K562 (cell line): ENCODE measurements around the gene COL23A1. TPM values are rescaled to one million over a fixed set of nuclear protein-coding genes. Genes with fewer than 3 reads are reported as not detected.

Source experiments
- ATAC-seq: fragments of 200-7000 bp; cut with Tn5 transposase; 3 replicates; pipeline ENCODE4 v1.9.1; 2020; ENCODE audit warnings: moderate library complexity
- BruUV-seq: library from RNA; stranded (reverse); fragments of 400-500 nt; replicated peaks from 2 replicates; lab custom pipeline; 2021; lab: Mats Ljungman, UMichigan
- CTCF ChIA-PET: fragments of 300-600 bp; formaldehyde crosslinking; extraction: SDS; loops from one replicate; lab custom pipeline; 2021; ENCODE audit warnings: low intra/inter-chr PET ratio; lab: Yijun Ruan, JAX
- POLR2A ChIA-PET: fragments of 300-600, 350-650 bp; sonication (Branson Sonifier 250); formaldehyde crosslinking; extraction: SDS; loops from one replicate; lab custom pipeline; 2021; ENCODE audit warnings: antibody characterized with exemption, inconsistent platforms; lab: Yijun Ruan, JAX
- DNase-seq, 4 experiments: peaks; one replicate each; pipeline versions ENCODE4 v3.0.0 to v3.0.0-alpha.2; 2011 to 2018; ENCODE audit warnings: low spot score in 3 of 4, mixed read lengths in 3 of 4; ENCODE audit errors: extremely low read depth in 1 of 4
- FAIRE-seq: peaks from 2 replicates; lab custom pipeline; 2011; peaks lifted over from hg19 to GRCh38; lab: Jason Lieb, UNC
- H2AFZ ChIP-seq: 2 replicates; pipeline ENCODE4 v1.6.0; 2011; ENCODE audit warnings: low read depth, low read length, control low read depth, inconsistent platforms
- H3K27ac ChIP-seq: fragments of 200-600 bp; 3 replicates; pipeline ENCODE4 v1.8.0; 2011; ENCODE audit warnings: low read depth, mild to moderate bottlenecking, control low read depth, inconsistent platforms, low read length, moderate library complexity, mixed read lengths; ENCODE audit errors: extremely low read depth
- H3K27me3 ChIP-seq, 2 experiments: fragments of 300-600 bp in 1 of 2; 2 replicates in 1 of 2; 3 replicates in 1 of 2; pipeline versions ENCODE4 v1.6.0 to v1.8.0; 2011; ENCODE audit warnings: inconsistent platforms in 2 of 2, low read length in 2 of 2, mild to moderate bottlenecking in 1 of 2, mixed read lengths in 1 of 2, moderate library complexity in 1 of 2; ENCODE audit not compliant: control insufficient read depth in 2 of 2, insufficient read depth in 2 of 2
- H3K36me3 ChIP-seq: fragments of 300-600 bp; 3 replicates; pipeline ENCODE4 v1.8.0; 2011; ENCODE audit warnings: mild to moderate bottlenecking, low read length, inconsistent platforms; ENCODE audit not compliant: control insufficient read depth, insufficient read depth
- H3K4me1 ChIP-seq, 2 experiments: fragments of 200-600 bp in 1 of 2; replicated peaks in 1 of 2; 2 replicates in 1 of 2; 3 replicates in 1 of 2; pipeline versions ENCODE4 v1.5.1 to v1.8.0; 2011; ENCODE audit warnings: inconsistent platforms in 2 of 2, low read length in 2 of 2, mild to moderate bottlenecking in 1 of 2, mixed read lengths in 1 of 2, moderate library complexity in 1 of 2; ENCODE audit not compliant: control insufficient read depth in 2 of 2, insufficient read depth in 2 of 2
- H3K4me2 ChIP-seq: 2 replicates; pipeline ENCODE4 v1.6.1; 2011; ENCODE audit warnings: low read length, control low read depth, inconsistent platforms, mixed read lengths; ENCODE audit not compliant: insufficient read depth
- H3K4me3 ChIP-seq: fragments of 200-600 bp; sonication (generic), shearing (Covaris generic); 2 replicates; pipeline ENCODE4 v1.5.1; 2016; ENCODE audit warnings: control low read depth, inconsistent platforms
- H3K79me2 ChIP-seq: fragments of 200-600 bp; 3 replicates; pipeline ENCODE4 v1.8.0; 2011; ENCODE audit warnings: low read length, inconsistent platforms; ENCODE audit not compliant: control insufficient read depth, insufficient read depth
- H3K9ac ChIP-seq, 2 experiments: 2 replicates each; pipeline versions ENCODE4 v1.6.0 to v1.6.1; 2011; ENCODE audit warnings: low read depth in 2 of 2, low read length in 2 of 2, control low read depth in 1 of 2, inconsistent platforms in 1 of 2, mild to moderate bottlenecking in 1 of 2, mixed read lengths in 1 of 2; ENCODE audit not compliant: insufficient read depth in 1 of 2
- H3K9me1 ChIP-seq: one replicate; pipeline ENCODE4 v1.6.0; 2011; ENCODE audit warnings: inconsistent platforms, mild to moderate bottlenecking, low read length, moderate library complexity; ENCODE audit not compliant: control insufficient read depth, insufficient read depth
- H3K9me3 ChIP-seq: replicated peaks from 2 replicates; pipeline ENCODE4 v1.5.1; 2011; ENCODE audit warnings: low read depth, low read length, inconsistent platforms; ENCODE audit not compliant: control insufficient read depth, insufficient read depth
- H4K20me1 ChIP-seq: replicated peaks from 2 replicates; pipeline ENCODE4 v1.6.1; 2011; ENCODE audit warnings: low read length, inconsistent platforms, mixed read lengths; ENCODE audit not compliant: control insufficient read depth, insufficient read depth
- CEBPB ChIP-seq: fragments of 450-650 bp; IDR thresholded peaks from 2 replicates; pipeline ENCODE4 v1.6.1; 2016; ENCODE audit warnings: missing genetic modification characterization, missing compliant biosample characterization
- GTF2A2 ChIP-seq: IDR thresholded peaks from 2 replicates; pipeline ENCODE4 v1.6.1; 2016; ENCODE audit warnings: mild to moderate bottlenecking, missing genetic modification characterization, missing compliant biosample characterization
- HNRNPUL1 ChIP-seq: fragments of 200-400 bp; formaldehyde crosslinking; IDR thresholded peaks from 2 replicates; pipeline ENCODE4 v1.6.1; 2017; ENCODE audit warnings: low read length
- IRF2 ChIP-seq: sonication (generic); formaldehyde crosslinking; IDR thresholded peaks from 2 replicates; pipeline ENCODE4 v1.8.1; 2022; ENCODE audit warnings: mild to moderate bottlenecking, missing genetic modification reagents
- MYBL2 ChIP-seq, 2 experiments: fragments of 450-650 bp in 1 of 2; sonication (generic) in 1 of 2; formaldehyde crosslinking in 1 of 2; IDR thresholded peaks; 2 replicates each; pipeline versions ENCODE4 v1.6.1 to v1.8.1; 2017 to 2022; ENCODE audit warnings: borderline replicate concordance in 1 of 2, inconsistent platforms in 1 of 2, low read depth in 1 of 2, mild to moderate bottlenecking in 1 of 2, missing genetic modification reagents in 1 of 2, moderate library complexity in 1 of 2
- NKRF ChIP-seq: fragments of 450-650 bp; IDR thresholded peaks from 2 replicates; pipeline ENCODE4 v1.6.1; 2016; ENCODE audit warnings: borderline replicate concordance
- OTX1 ChIP-seq: fragments of 450-650 bp; formaldehyde crosslinking; IDR thresholded peaks from 2 replicates; pipeline ENCODE4 v1.4.0; 2022; ENCODE audit warnings: mild to moderate bottlenecking
- RBM17 ChIP-seq: fragments of 200-400 bp; formaldehyde crosslinking; IDR thresholded peaks from 2 replicates; pipeline ENCODE4 v1.6.1; 2017; ENCODE audit warnings: low read depth, mild to moderate bottlenecking, low read length, borderline replicate concordance
- SLC30A9 ChIP-seq: fragments of 250-450 bp; sonication (Bioruptor Pico); IDR thresholded peaks from 2 replicates; pipeline ENCODE4 v1.8.0; 2022; ENCODE audit warnings: mild to moderate bottlenecking, moderate library complexity
- in situ Hi-C: fragments of 300-500 bp; cut with MboI; formaldehyde crosslinking; loops from 4 replicates; pipeline ENCODE4 v1.15.0; 2018; ENCODE audit warnings: inconsistent platforms, mixed read lengths
- intact Hi-C: fragments of 100-400 bp; cut with micrococcal nuclease; formaldehyde crosslinking; loops from 2 replicates; pipeline ENCODE4 v1.14.2; 2022
- polyA plus RNA-seq, 8 experiments: library from polyadenylated mRNA; depleted of rRNA in 4 of 8; stranded (reverse) in 5 of 8; unstranded in 3 of 8; fragments of >200 nt; fragmentation: Nextera tagmentation in 2 of 8; fragmentation: Illumina TruSeq in 1 of 8; extraction: Ambion mirVana in 2 of 8; extraction: Trizol in 1 of 8; gene quantifications; 2 replicates each; pipeline versions ENCODE4 v1.2.1 to v1.2.3, GENCODE V29; 2011 to 2014; ENCODE audit warnings: inconsistent platforms in 1 of 8, missing spikeins in 1 of 8
- total RNA-seq, 7 experiments: library from RNA; depleted of rRNA in 6 of 7; stranded (reverse); fragments of >200 nt in 6 of 7; fragmentation: Illumina TruSeq in 2 of 7; extraction: Trizol in 2 of 7; gene quantifications; 2 replicates each; pipeline versions ENCODE4 v1.2.1 to v1.2.3, GENCODE V29; 2011 to 2021; ENCODE audit warnings: low replicate concordance in 1 of 7
- TF ChIP-seq, protein P1 (sequence below): fragments of 450-650 bp; IDR thresholded peaks from 2 replicates; pipeline ENCODE4 v1.6.1; 2016; ENCODE audit warnings: low read depth, mild to moderate bottlenecking, moderate library complexity
- TF ChIP-seq, protein P2 (sequence below): fragments of 250-450 bp; sonication (Bioruptor Pico); IDR thresholded peaks from 2 replicates; pipeline ENCODE4 v1.5.0; 2021
- TF ChIP-seq, protein P3 (sequence below), 2 experiments: fragments of 450-650 bp; conservative IDR thresholded peaks; 2 replicates each; pipeline ENCODE4 v1.6.1; 2017; ENCODE audit warnings: mild to moderate bottlenecking in 2 of 2, moderate library complexity in 2 of 2
- TF ChIP-seq, protein P4 (sequence below): fragments of 450-650 bp; IDR thresholded peaks from 2 replicates; pipeline ENCODE4 v1.6.1; 2016; ENCODE audit warnings: antibody characterized with exemption

Gene COL23A1
- total and polyA plus RNA-seq, 9 of the 15 experiments (the other 6 are each of a cell fraction or from before 2014, with no cell fraction given) = 0.09 TPM; not detected in 8

GRCh38 chr5:178595150-178595549, 5.0 kb upstream of the COL23A1 start:
- intact Hi-C loops = no loop called here
- BruUV-seq = no TSS peak
- no peak for TF ChIP-seq MYBL2 (IDR thresholded peaks at IDR 0.05; ENCODE audit: low read depth)
- TF ChIP-seq MYBL2 (CRISPR knock-in tag; IDR thresholded peaks at IDR 0.05; ENCODE audit: borderline replicate concordance) = no peak
- TF ChIP-seq HNRNPUL1 = no peak
- TF ChIP-seq SLC30A9 (CRISPR knock-in tag) = no peak
- TF ChIP-seq, protein P1, sequence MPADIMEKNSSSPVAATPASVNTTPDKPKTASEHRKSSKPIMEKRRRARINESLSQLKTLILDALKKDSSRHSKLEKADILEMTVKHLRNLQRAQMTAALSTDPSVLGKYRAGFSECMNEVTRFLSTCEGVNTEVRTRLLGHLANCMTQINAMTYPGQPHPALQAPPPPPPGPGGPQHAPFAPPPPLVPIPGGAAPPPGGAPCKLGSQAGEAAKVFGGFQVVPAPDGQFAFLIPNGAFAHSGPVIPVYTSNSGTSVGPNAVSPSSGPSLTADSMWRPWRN = no peak
- no peak for TF ChIP-seq GTF2A2
- TF ChIP-seq OTX1 = no peak
- TF ChIP-seq RBM17 = no peak
- TF ChIP-seq IRF2 (CRISPR knock-in tag) = no peak
- TF ChIP-seq, protein P2, sequence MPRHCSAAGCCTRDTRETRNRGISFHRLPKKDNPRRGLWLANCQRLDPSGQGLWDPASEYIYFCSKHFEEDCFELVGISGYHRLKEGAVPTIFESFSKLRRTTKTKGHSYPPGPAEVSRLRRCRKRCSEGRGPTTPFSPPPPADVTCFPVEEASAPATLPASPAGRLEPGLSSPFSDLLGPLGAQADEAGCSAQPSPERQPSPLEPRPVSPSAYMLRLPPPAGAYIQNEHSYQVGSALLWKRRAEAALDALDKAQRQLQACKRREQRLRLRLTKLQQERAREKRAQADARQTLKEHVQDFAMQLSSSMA = no peak
- TF ChIP-seq, protein P3, sequence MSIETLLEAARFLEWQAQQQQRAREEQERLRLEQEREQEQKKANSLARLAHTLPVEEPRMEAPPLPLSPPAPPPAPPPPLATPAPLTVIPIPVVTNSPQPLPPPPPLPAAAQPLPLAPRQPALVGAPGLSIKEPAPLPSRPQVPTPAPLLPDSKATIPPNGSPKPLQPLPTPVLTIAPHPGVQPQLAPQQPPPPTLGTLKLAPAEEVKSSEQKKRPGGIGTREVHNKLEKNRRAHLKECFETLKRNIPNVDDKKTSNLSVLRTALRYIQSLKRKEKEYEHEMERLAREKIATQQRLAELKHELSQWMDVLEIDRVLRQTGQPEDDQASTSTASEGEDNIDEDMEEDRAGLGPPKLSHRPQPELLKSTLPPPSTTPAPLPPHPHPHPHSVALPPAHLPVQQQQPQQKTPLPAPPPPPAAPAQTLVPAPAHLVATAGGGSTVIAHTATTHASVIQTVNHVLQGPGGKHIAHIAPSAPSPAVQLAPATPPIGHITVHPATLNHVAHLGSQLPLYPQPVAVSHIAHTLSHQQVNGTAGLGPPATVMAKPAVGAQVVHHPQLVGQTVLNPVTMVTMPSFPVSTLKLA (conservative IDR thresholded peaks at IDR 0.05) = no peak
- TF ChIP-seq, protein P4, sequence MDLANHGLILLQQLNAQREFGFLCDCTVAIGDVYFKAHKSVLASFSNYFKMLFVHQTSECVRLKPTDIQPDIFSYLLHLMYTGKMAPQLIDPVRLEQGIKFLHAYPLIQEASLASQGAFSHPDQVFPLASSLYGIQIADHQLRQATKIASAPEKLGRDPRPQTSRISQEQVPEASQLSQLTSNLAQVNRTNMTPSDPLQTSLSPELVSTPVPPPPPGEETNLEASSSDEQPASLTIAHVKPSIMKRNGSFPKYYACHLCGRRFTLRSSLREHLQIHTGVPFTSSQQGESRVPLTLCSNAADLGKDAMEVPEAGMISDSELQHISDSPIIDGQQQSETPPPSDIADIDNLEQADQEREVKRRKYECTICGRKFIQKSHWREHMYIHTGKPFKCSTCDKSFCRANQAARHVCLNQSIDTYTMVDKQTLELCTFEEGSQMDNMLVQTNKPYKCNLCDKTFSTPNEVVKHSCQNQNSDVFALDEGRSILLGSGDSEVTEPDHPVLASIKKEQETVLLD = no peak
- TF ChIP-seq NKRF = no peak
- no peak for TF ChIP-seq CEBPB (tag)

More at GRCh38 chr5:178595150-178595549, 5.0 kb upstream of the COL23A1 start:
- Histone ChIP-seq H4K20me1 (no peaks in the 10 kb centered on the region), H3K9me3 (peaks cover 4% of the 10 kb centered on the region; the same call in 1 of the 2 replicates), H3K27me3 (peaks cover 0 to 10% of the 10 kb centered on the region in 2 experiments; a peak in 1 of 5 replicates), H3K4me2 (no peak overlapping the region), H3K79me2 (no peaks in the 10 kb centered on the region), H3K4me3 (no peak overlapping the region), H3K9ac (no peak overlapping the region), H3K27ac (no peak overlapping the region), H2AFZ (no peak overlapping the region), H3K9me1 (no peaks in the 10 kb centered on the region), H3K36me3 (no peaks in the 10 kb centered on the region), H3K4me1 (peaks cover 0 to 5% of the 10 kb centered on the region in 2 experiments; a peak in 3 of 5 replicates)
- FAIRE-seq (peak; percentile 60), ATAC-seq (no peak), DNase-seq (no peak)
- CTCF ChIA-PET = no interaction called here
- in situ Hi-C loops = no loop called here
- POLR2A ChIA-PET = interaction anchor here (1.1 kb wide), 1 partner anchor 31 kb away, joined by 4 read pairs; no protein-coding TSS in a partner anchor
